Mesenchymal stem cell (in vitro differentiated cells and primary cell): Measurements from ENCODE around the gene ADGRL3.

ENCODE experiments used
- DNase-seq: peaks from one replicate; pipeline ENCODE4 v3.0.0-alpha.2; 2013
- H2AFZ ChIP-seq: one replicate; pipeline ENCODE4 v1.6.1; 2013; ENCODE audit warnings: low read depth, mild to moderate bottlenecking, control low read depth, inconsistent platforms, low read length, moderate library complexity
- H2AK5ac ChIP-seq: 2 replicates; pipeline ENCODE4 v1.6.1; 2013; ENCODE audit warnings: low read length, moderate library complexity, mild to moderate bottlenecking, inconsistent platforms; ENCODE audit not compliant: severe bottlenecking
- H2BK120ac ChIP-seq: one replicate; pipeline ENCODE4 v1.6.1; 2013; ENCODE audit warnings: low read depth, mild to moderate bottlenecking, inconsistent platforms, low read length, moderate library complexity
- H2BK12ac ChIP-seq, 2 experiments: one replicate each; pipeline ENCODE4 v1.6.1; 2013; ENCODE audit warnings: inconsistent platforms in 2 of 2, low read length in 2 of 2, mild to moderate bottlenecking in 2 of 2, moderate library complexity in 2 of 2, control low read depth in 1 of 2
- H2BK15ac ChIP-seq: one replicate; pipeline ENCODE4 v1.6.1; 2013; ENCODE audit warnings: mild to moderate bottlenecking, low read depth, inconsistent platforms; ENCODE audit not compliant: poor library complexity, severe bottlenecking
- H2BK5ac ChIP-seq: 2 replicates; pipeline ENCODE4 v1.6.1; 2013; ENCODE audit warnings: low read depth, mild to moderate bottlenecking, low read length, control low read depth, inconsistent platforms; ENCODE audit not compliant: poor library complexity, severe bottlenecking
- H3K14ac ChIP-seq, 2 experiments: one replicate each; pipeline ENCODE4 v1.6.1; 2013; ENCODE audit warnings: inconsistent platforms in 2 of 2, low read length in 2 of 2, control low read depth in 1 of 2, mild to moderate bottlenecking in 1 of 2, moderate library complexity in 1 of 2
- H3K18ac ChIP-seq, 2 experiments: one replicate each; pipeline ENCODE4 v1.6.1; 2013; ENCODE audit warnings: inconsistent platforms in 2 of 2, low read length in 2 of 2, control low read depth in 1 of 2, low read depth in 1 of 2, mild to moderate bottlenecking in 1 of 2
- H3K23ac ChIP-seq, 2 experiments: one replicate each; pipeline ENCODE4 v1.6.1; 2013; ENCODE audit warnings: inconsistent platforms in 2 of 2, low read length in 2 of 2, mild to moderate bottlenecking in 2 of 2, moderate library complexity in 2 of 2, control low read depth in 1 of 2
- H3K27ac ChIP-seq: 2 replicates; pipeline ENCODE4 v1.5.1; 2013; ENCODE audit warnings: mild to moderate bottlenecking, moderate library complexity, low read length, control low read depth, inconsistent platforms; ENCODE audit not compliant: poor library complexity, severe bottlenecking
- H3K27me3 ChIP-seq, 2 experiments: 2 replicates each; pipeline versions ENCODE4 v1.6.1 to v1.7.0; 2013; ENCODE audit warnings: low read length in 2 of 2, mild to moderate bottlenecking in 2 of 2, moderate library complexity in 2 of 2, control low read depth in 1 of 2, inconsistent platforms in 1 of 2; ENCODE audit not compliant: control insufficient read depth in 1 of 2, insufficient read depth in 1 of 2
- H3K36me3 ChIP-seq, 2 experiments: 2 replicates each; pipeline versions ENCODE4 v1.6.1 to v1.7.0; 2013; ENCODE audit warnings: low read length in 2 of 2, control low read depth in 1 of 2, inconsistent platforms in 1 of 2, low read depth in 1 of 2, mild to moderate bottlenecking in 1 of 2; ENCODE audit not compliant: insufficient read depth in 2 of 2, control insufficient read depth in 1 of 2
- H3K4ac ChIP-seq, 2 experiments: one replicate each; pipeline ENCODE4 v1.6.1; 2013; ENCODE audit warnings: inconsistent platforms in 2 of 2, low read length in 2 of 2, mild to moderate bottlenecking in 2 of 2, moderate library complexity in 2 of 2, control low read depth in 1 of 2, low read depth in 1 of 2
- H3K4me1 ChIP-seq: 2 replicates; pipeline ENCODE4 v1.6.1; 2013; ENCODE audit warnings: low read depth, low read length, control low read depth; ENCODE audit not compliant: control insufficient read depth, insufficient read depth
- H3K4me2 ChIP-seq: 2 replicates; pipeline ENCODE4 v1.6.1; 2013; ENCODE audit warnings: low read length, mild to moderate bottlenecking, inconsistent platforms; ENCODE audit not compliant: poor library complexity, severe bottlenecking
- H3K4me3 ChIP-seq, 2 experiments: 2 replicates each; pipeline versions ENCODE4 v1.5.1 to v1.7.0; 2013; ENCODE audit warnings: low read length in 2 of 2, mild to moderate bottlenecking in 2 of 2, control low read depth in 1 of 2, low read depth in 1 of 2; ENCODE audit not compliant: insufficient read depth in 1 of 2
- H3K79me1 ChIP-seq: replicated peaks from 2 replicates; pipeline ENCODE4 v1.6.1; 2013; ENCODE audit warnings: mild to moderate bottlenecking, control low read depth, low read length, inconsistent platforms; ENCODE audit not compliant: poor library complexity, severe bottlenecking
- H3K9ac ChIP-seq: 2 replicates; pipeline ENCODE4 v1.7.0; 2013; ENCODE audit warnings: mild to moderate bottlenecking, low read length, moderate library complexity
- H3K9me3 ChIP-seq: 2 replicates; pipeline ENCODE4 v1.7.0; 2013; ENCODE audit warnings: mild to moderate bottlenecking, low read length; ENCODE audit not compliant: control insufficient read depth
- H4K8ac ChIP-seq: one replicate; pipeline ENCODE4 v1.6.1; 2013; ENCODE audit warnings: inconsistent platforms, mild to moderate bottlenecking, low read length, moderate library complexity
- H4K91ac ChIP-seq: one replicate; pipeline ENCODE4 v1.6.1; 2013; ENCODE audit warnings: mild to moderate bottlenecking, low read length, inconsistent platforms
- WGBS: methylation state at CpG from one replicate; pipeline ENCODE4 v1.1.7; 2013; ENCODE audit warnings: mixed read lengths; 5-methylcytosine and 5-hydroxymethylcytosine counted together

ADGRL3 gene

DNA sequence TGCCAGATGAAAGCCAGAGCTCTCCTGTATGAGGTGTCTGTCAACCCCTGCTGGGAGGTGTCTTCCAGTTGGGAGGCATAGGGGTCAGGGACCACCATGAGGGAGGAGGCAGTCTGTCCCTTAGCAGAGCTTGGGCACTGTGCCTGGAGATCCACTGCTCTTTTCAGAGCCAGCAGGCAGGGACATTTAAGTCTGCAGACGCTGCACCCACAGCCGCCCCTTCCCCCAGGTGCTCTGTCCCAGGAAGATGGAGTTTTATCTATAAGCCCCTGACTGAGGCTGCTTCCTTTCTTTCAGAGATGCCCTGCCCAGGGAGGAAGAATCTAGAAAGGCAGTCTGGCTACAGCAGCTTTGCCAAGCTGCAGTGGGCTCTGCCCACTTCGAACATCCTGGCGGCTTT lies 893.6 kb downstream of the ADGRL3 start:
- Histone ChIP-seq H2AFZ (no peak overlapping the region), H3K14ac (no peak overlapping the region), H3K23ac (no peak overlapping the region), H3K36me3 (no peaks in the 10 kb centered on the region), H2BK120ac (no peak overlapping the region), H2BK15ac (no peak overlapping the region), H3K4me2 (no peak overlapping the region), H3K79me1 (no peaks in the 10 kb centered on the region), H2BK5ac (no peak overlapping the region), H3K4me3 (no peak overlapping the region), H4K91ac (no peak overlapping the region), H3K9me3 (peaks cover 7% of the 10 kb centered on the region), H3K27ac (no peak overlapping the region), H3K27me3 (no peaks in the 10 kb centered on the region), H2BK12ac (no peak overlapping the region), H4K8ac (no peak overlapping the region), H3K9ac (no peak overlapping the region), H3K4me1 (no peaks in the 10 kb centered on the region), H2AK5ac (no peak overlapping the region), H3K18ac (no peak overlapping the region), H3K4ac (no peak overlapping the region)
- WGBS, result 94% methylated on average over 4 of the region's 4 CpGs
- no peak for DNase-seq

DNA sequence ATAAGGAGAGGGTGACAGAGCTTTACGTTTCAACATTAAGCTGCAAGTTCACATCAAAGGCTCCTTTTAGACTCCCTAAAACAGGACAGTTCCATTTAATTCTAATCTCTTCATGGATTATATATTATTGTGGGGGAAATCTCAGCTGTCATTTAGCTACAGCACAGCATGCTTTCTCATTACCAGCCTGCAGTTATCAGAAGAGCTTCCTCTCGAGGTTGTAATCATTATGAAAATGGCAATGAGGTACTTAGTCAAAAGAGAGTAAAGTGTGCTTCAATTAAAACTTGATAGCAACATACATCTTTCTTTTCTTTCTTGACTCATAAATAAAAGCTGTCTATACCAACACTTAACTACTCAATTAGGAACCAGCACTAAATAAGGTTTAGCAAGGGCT lies 896.8 kb downstream of the ADGRL3 start:
- Histone ChIP-seq H3K4me1 (no peaks in the 10 kb centered on the region), H2BK15ac (no peak overlapping the region), H3K36me3 (no peaks in the 10 kb centered on the region), H2BK120ac (no peak overlapping the region), H3K4me2 (no peak overlapping the region), H3K4me3 (no peak overlapping the region), H3K23ac (no peak overlapping the region), H3K79me1 (no peaks in the 10 kb centered on the region), H3K4ac (no peak overlapping the region), H4K91ac (no peak overlapping the region), H3K18ac (no peak overlapping the region), H3K27me3 (no peaks in the 10 kb centered on the region), H3K9ac (no peak overlapping the region), H4K8ac (no peak overlapping the region), H3K27ac (no peak overlapping the region), H3K14ac (no peak overlapping the region), H2AK5ac (no peak overlapping the region), H2AFZ (no peak overlapping the region), H2BK12ac (no peak overlapping the region), H3K9me3 (peaks cover 7% of the 10 kb centered on the region), H2BK5ac (no peak overlapping the region)
- no peak for DNase-seq
- WGBS, result no CpG with 5 or more reads among the region's 2 CpGs

DNA sequence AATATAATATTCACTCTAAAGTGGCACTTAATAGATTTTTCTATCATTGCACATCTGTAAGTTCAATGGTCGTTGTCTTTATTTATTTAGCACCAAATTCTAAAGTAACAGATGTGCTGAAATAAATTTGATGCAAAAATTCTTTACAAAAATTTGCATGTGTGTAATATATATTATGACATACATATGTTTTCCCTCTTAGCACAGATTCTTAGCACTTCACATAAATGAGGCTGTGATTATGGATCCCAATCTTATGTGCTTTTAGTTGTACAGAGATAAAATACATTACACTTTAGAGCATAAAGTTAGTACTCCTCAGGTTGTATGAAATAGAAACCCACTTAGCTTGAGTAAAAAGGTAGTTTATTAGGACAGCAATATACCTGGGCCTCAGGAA lies 915.1 kb downstream of the ADGRL3 start:
- Histone ChIP-seq H3K27ac (no peak overlapping the region), H3K4ac (no peak overlapping the region), H2AK5ac (no peak overlapping the region), H4K91ac (no peak overlapping the region), H3K79me1 (no peaks in the 10 kb centered on the region), H2BK120ac (no peak overlapping the region), H2BK15ac (no peak overlapping the region), H3K36me3 (no peaks in the 10 kb centered on the region), H3K27me3 (no peaks in the 10 kb centered on the region), H2AFZ (no peak overlapping the region), H3K9ac (no peak overlapping the region), H3K4me3 (no peak overlapping the region), H3K18ac (no peak overlapping the region), H2BK12ac (no peak overlapping the region), H3K23ac (no peak overlapping the region), H4K8ac (no peak overlapping the region), H2BK5ac (no peak overlapping the region), H3K4me2 (no peak overlapping the region), H3K4me1 (no peaks in the 10 kb centered on the region), H3K9me3 (peaks cover 6% of the 10 kb centered on the region), H3K14ac (no peak overlapping the region)
- no peak for DNase-seq
- no CpG with 5 or more reads among the region's 1 CpG for WGBS

DNA sequence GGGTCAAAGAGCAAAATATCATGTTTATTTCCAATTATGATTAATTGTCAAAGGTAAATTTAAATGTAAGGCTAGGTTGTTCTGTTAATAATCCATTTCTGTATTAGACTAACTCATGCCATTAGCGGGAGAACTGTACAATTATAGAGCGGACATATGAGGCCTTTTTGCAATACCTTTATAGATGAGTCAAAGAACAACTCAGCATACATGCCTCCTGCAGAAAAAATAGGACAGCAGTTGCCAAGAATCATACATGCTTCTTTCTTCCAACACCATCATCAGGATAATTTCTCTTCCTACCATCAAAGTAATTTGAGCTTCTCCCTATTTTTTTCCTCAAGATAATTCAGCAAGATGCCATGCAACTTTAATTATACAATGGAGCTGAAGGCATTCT lies 917.8 kb downstream of the ADGRL3 start:
- H3K79me1 ChIP-seq, result no peaks in the 10 kb centered on the region
- H2BK15ac ChIP-seq, result no peak overlapping the region
- H3K36me3 ChIP-seq, result no peaks in the 10 kb centered on the region
- H3K23ac ChIP-seq, result no peak overlapping the region
- no peak overlapping the region for H3K4ac ChIP-seq
- no peak overlapping the region for H2BK5ac ChIP-seq
- H4K91ac ChIP-seq, result no peak overlapping the region
- no peaks in the 10 kb centered on the region for H3K27me3 ChIP-seq
- no peak overlapping the region for H2BK120ac ChIP-seq
- H3K18ac ChIP-seq, result no peak overlapping the region
- no peak overlapping the region for H4K8ac ChIP-seq
- no peak overlapping the region for H3K4me2 ChIP-seq
- no peak overlapping the region for H2AFZ ChIP-seq
- H3K4me3 ChIP-seq, result no peak overlapping the region
- no peak overlapping the region for H3K27ac ChIP-seq
- H2AK5ac ChIP-seq, result no peak overlapping the region
- H3K9ac ChIP-seq, result no peak overlapping the region
- peaks cover 6% of the 10 kb centered on the region for H3K9me3 ChIP-seq
- DNase-seq, result no peak
- 96% methylated on average over 2 of the region's 2 CpGs for WGBS
- no peak overlapping the region for H2BK12ac ChIP-seq
- no peak overlapping the region for H3K14ac ChIP-seq
- H3K4me1 ChIP-seq, result no peaks in the 10 kb centered on the region
